Body of pancreas (tissue), 4 donors: ENCODE measurements around the gene IGSF23. TPM values are rescaled to one million over a fixed set of nuclear protein-coding genes. Genes with fewer than 3 reads are reported as not detected.
"Not testable (repeated sequence)": the region's sequence is repeated elsewhere in the genome, so short reads cannot be mapped to it uniquely, and the experiment has no call there.

Experiments
- ATAC-seq: fragments of 150-250 bp; one replicate; pipeline ENCODE4 v1.9.1; 2016
- DNase-seq, 4 donors: peaks; one replicate each; pipeline ENCODE4 v3.0.0-alpha.2; 2019
- H3K27ac ChIP-seq, 4 donors: fragments of 200-600 bp; sonication (generic); 1 replicate in 3 of 4; 2 replicates in 1 of 4; pipeline versions ENCODE4 v1.5.1 to v1.6.1; 2016 to 2019; ENCODE audit warnings: mild to moderate bottlenecking in 1 of 4, mixed read lengths in 1 of 4, moderate library complexity in 1 of 4
- H3K27me3 ChIP-seq, 2 donors: fragments of 200-600 bp; sonication (generic); one replicate each; pipeline ENCODE4 v1.6.0; 2016; ENCODE audit warnings: mild to moderate bottlenecking in 1 of 2
- H3K36me3 ChIP-seq, 2 donors: fragments of 200-600 bp; sonication (generic); replicated peaks in 1 of 2; 2 replicates each; pipeline ENCODE4 v1.5.1; 2016; ENCODE audit warnings: low read depth in 2 of 2; ENCODE audit not compliant: insufficient read depth in 1 of 2
- H3K4me1 ChIP-seq: fragments of 200-600 bp; sonication (generic); one replicate; pipeline ENCODE4 v1.6.0; 2016
- H3K4me3 ChIP-seq, 2 donors: fragments of 200-600 bp; sonication (generic); 1 replicate in 1 of 2; 2 replicates in 1 of 2; pipeline ENCODE4 v1.5.1; 2016 to 2019
- H3K9me3 ChIP-seq, 3 donors: fragments of 200-600 bp; sonication (generic); 1 replicate in 2 of 3; 2 replicates in 1 of 3; pipeline ENCODE4 v1.5.1; 2016
- POLR2A ChIP-seq, 3 donors: fragments of 450-650 bp; IDR thresholded peaks; one replicate each; pipeline ENCODE4 v1.6.1; 2016; ENCODE audit warnings: antibody characterized with exemption in 3 of 3, mild to moderate bottlenecking in 2 of 3
- WGBS, 2 donors: methylation state at CpG; one replicate each; pipeline ENCODE4 v1.1.5; 2017; 5-methylcytosine and 5-hydroxymethylcytosine counted together
- intact Hi-C: fragments of 100-400 bp; cut with DNase I; formaldehyde crosslinking; loops from one replicate; pipeline ENCODE4 v1.15.1; 2023
- total RNA-seq, 2 donors: library from RNA; depleted of rRNA; stranded (reverse); fragments of >200 nt; gene quantifications; one replicate each; pipeline ENCODE4 v1.1.0, GENCODE V29; 2016
- TF ChIP-seq, protein P1 (sequence below), 7 experiments: fragments of 450-650 bp in 4 of 7; fragments of 200-600 bp in 3 of 7; sonication (generic) in 3 of 7; IDR thresholded peaks; one replicate each; pipeline ENCODE4 v1.5.1; 2016 to 2019; ENCODE audit warnings: antibody characterized with exemption in 7 of 7

IGSF23 gene
- total RNA-seq, 2 donors from 2014 or later: 3.1 TPM; not detected in 1

DNA sequence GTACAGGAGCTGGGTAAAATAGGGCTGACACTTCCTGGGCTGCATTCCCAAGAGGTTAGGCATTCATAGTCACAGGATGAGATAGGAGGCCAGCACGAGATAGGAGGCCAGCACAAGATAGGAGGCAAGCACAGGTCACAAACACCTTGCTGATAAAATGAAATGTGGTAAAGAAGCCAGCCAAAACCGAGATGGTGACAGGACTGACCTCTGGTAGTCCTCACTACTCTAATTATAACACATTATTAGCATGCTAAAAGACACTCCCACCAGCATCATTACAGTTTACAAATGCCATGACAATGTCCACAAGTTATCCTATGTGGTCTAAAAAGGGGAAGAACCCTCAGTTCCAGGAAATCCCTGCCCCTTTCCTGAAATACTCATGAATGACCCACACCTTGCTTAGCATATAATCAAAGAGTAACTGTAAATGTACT, 20.9 kb upstream of the IGSF23 start:
- H3K27me3 ChIP-seq: no peaks in the 10 kb centered on the region
- ATAC-seq: peak; percentile 88
- DNase-seq: peak; percentile 54 to 83 (median 76)
- H3K36me3 ChIP-seq: no peaks in the 10 kb centered on the region
- H3K27ac ChIP-seq: peak overlapping the region in 3 of 4 donors; percentile 17 to 58 (median 49)
- WGBS, 2 donors: 0 to 4% methylated on average over 2 of the region's 2 CpGs
- TF ChIP-seq, protein P1, sequence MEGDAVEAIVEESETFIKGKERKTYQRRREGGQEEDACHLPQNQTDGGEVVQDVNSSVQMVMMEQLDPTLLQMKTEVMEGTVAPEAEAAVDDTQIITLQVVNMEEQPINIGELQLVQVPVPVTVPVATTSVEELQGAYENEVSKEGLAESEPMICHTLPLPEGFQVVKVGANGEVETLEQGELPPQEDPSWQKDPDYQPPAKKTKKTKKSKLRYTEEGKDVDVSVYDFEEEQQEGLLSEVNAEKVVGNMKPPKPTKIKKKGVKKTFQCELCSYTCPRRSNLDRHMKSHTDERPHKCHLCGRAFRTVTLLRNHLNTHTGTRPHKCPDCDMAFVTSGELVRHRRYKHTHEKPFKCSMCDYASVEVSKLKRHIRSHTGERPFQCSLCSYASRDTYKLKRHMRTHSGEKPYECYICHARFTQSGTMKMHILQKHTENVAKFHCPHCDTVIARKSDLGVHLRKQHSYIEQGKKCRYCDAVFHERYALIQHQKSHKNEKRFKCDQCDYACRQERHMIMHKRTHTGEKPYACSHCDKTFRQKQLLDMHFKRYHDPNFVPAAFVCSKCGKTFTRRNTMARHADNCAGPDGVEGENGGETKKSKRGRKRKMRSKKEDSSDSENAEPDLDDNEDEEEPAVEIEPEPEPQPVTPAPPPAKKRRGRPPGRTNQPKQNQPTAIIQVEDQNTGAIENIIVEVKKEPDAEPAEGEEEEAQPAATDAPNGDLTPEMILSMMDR (IDR thresholded peaks at IDR 0.05): no peak
- TF ChIP-seq POLR2A (IDR thresholded peaks at IDR 0.05): no peak
- no peak overlapping the region for H3K4me3 ChIP-seq
- intact Hi-C loops: no loop called here
- H3K9me3 ChIP-seq: no peaks in the 10 kb centered on the region
- peaks cover 40% of the 10 kb centered on the region for H3K4me1 ChIP-seq

DNA sequence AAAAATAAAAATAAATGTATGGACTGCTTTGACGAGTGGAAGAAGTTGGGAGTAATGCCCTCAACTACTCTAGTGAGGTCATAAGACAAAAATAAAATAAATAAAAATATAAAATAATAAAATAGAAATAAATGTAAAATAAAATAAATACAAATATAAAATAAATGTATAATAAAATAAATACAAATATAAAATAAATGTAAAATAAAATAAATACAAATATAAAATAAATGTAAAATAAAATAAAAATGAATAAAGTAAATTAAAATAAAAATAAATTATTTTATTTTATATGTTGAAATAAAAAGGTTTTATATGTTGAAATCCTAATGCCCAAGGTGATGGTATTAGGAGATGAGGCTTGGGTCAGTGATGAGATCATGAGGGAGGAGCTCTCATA, 20.1 kb upstream of the IGSF23 start:
- ATAC-seq (no peak), DNase-seq (no peak)
- Histone ChIP-seq H3K9me3 (no peaks in the 10 kb centered on the region), H3K27me3 (no peaks in the 10 kb centered on the region), H3K4me3 (no peak overlapping the region), H3K27ac (no peak overlapping the region), H3K36me3 (no peaks in the 10 kb centered on the region), H3K4me1 (peaks cover 41% of the 10 kb centered on the region)
- 70 to 81% methylated on average over 1 of the region's 1 CpG for WGBS, 2 donors
- intact Hi-C loops: no loop called here
- TF ChIP-seq POLR2A (IDR thresholded peaks at IDR 0.05): no peak
- TF ChIP-seq, protein P1 (IDR thresholded peaks at IDR 0.05): no peak

DNA sequence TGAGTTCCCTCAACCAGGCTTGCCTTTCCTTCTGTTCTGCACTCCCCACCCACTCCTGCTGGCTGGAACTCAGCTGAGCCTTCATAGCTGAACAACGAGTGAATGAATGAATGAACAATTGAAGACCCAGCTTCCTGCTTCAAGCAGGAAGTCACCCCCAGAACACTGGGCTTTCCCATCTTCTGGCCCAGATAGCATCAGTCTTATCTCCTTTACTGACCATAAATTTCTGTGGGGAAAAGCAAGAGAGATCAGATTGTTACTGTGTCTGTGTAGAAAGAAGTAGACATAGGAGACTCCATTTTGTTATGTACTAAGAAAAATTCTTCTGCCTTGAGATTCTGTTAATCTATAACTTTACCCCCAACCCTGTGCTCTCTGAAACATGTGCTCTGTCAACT, 19.5 kb upstream of the IGSF23 start:
- H3K27ac ChIP-seq, H3K4me3 ChIP-seq, H3K9me3 ChIP-seq, H3K36me3 ChIP-seq, intact Hi-C loops, DNase-seq, H3K27me3 ChIP-seq, ATAC-seq: not testable (repeated sequence)
- H3K4me1 ChIP-seq: peaks cover 41% of the 10 kb centered on the region
- 22 to 39% methylated on average over 1 of the region's 1 CpG for WGBS, 2 donors

DNA sequence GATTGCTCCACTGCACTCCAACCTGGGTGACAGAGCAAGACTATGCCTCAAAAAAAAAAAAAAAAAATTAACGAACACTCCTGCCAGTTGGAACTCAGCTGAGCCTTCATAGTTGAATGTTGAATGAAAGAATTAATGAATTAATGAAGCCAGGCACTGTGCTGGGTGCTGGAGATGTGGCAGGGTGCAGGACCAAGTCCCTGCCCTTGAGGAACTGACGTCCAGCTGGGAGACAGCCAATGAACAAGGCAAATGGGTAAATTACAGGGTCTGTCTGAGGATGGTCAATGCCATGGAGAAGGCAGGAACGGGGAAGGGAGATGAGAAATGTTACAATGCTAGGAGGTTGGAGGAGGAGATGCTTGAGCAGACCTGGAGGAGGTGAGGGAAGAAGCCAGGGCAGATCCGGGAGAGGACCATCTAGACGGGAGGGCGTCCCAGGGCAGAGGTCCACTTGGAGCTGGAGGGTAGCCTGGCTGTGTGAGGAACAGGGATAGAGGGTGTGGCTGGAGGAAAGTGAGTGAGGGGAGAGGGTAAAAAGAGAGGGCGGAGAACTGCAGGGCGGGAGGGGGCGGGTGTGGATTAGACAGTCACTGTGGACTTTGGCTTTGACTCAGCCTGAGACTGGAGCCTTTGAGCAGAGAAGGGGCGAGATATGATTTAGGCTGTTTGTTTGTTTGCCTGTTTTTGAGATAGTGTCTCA, 16.8 kb upstream of the IGSF23 start:
- DNase-seq (peak in 2 of 4 donors; percentile 28 to 44), ATAC-seq (peak; percentile 20)
- H3K9me3 ChIP-seq: no peaks in the 10 kb centered on the region
- 31 to 33% methylated on average over 10 of the region's 10 CpGs for WGBS, 2 donors
- H3K4me3 ChIP-seq: no peak overlapping the region
- peaks cover 48% of the 10 kb centered on the region for H3K4me1 ChIP-seq
- no peaks in the 10 kb centered on the region for H3K36me3 ChIP-seq
- no peaks in the 10 kb centered on the region for H3K27me3 ChIP-seq
- intact Hi-C loops: no loop called here
- TF ChIP-seq, protein P1 (IDR thresholded peaks at IDR 0.05): no peak
- no peak for TF ChIP-seq POLR2A (IDR thresholded peaks at IDR 0.05)
- H3K27ac ChIP-seq: no peak overlapping the region

DNA sequence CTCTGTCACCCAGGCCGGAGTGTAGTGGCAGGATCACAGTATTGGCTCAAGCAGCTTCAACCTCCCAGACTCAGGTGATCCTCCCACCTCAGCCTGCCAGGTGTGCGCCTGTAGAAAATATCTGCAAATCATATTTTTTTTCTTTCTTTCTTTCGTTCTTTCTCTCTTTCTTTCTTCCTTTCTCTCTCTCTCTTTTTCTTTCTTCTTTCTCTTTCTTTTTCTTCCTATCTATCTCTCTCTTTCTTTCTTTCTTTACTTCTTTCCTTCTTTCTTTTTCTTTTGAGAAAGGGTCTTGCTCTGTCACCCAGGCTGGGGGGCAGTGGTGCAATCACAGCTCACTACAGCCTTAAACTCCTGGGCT, 16.3 kb upstream of the IGSF23 start:
- ATAC-seq: no peak
- H3K9me3 ChIP-seq: no peaks in the 10 kb centered on the region
- no peaks in the 10 kb centered on the region for H3K36me3 ChIP-seq
- no peak for TF ChIP-seq POLR2A (IDR thresholded peaks at IDR 0.05)
- TF ChIP-seq, protein P1 (IDR thresholded peaks at IDR 0.05): no peak
- 23 to 33% methylated on average over 3 of the region's 3 CpGs for WGBS, 2 donors
- H3K4me1 ChIP-seq: peaks cover 50% of the 10 kb centered on the region
- no peak overlapping the region for H3K27ac ChIP-seq
- intact Hi-C loops: no loop called here
- no peak overlapping the region for H3K4me3 ChIP-seq
- DNase-seq: no peak
- no peaks in the 10 kb centered on the region for H3K27me3 ChIP-seq
